IMR-90 (cell line): ENCODE results near the gene LEO1. TPM values are rescaled to one million over a fixed set of nuclear protein-coding genes. Genes with fewer than 3 reads are reported as not detected.

Source experiments
- ATAC-seq: fragments of 200-7000 bp; cut with Tn5 transposase; 2 replicates; pipeline ENCODE4 v1.9.1; 2020; ENCODE audit warnings: low read depth, mild to moderate bottlenecking, moderate library complexity
- BruUV-seq: library from RNA; stranded (reverse); fragments of 400-500 nt; replicated peaks from 2 replicates; lab custom pipeline; 2021; lab: Mats Ljungman, UMichigan
- CTCF ChIA-PET: fragments of 300-600 bp; formaldehyde crosslinking; extraction: SDS; loops from one replicate; lab custom pipeline; 2021; ENCODE audit warnings: antibody characterized with exemption; lab: Yijun Ruan, JAX
- POLR2A ChIA-PET: fragments of 300-600 bp; sonication (Branson Sonifier 250); formaldehyde crosslinking; loops from one replicate; lab custom pipeline; 2022; ENCODE audit warnings: antibody characterized with exemption; ENCODE audit not compliant: unreplicated experiment; lab: Charles Lee
- DNase-seq: peaks from one replicate; pipeline ENCODE4 v3.0.0; 2013
- H2AFZ ChIP-seq: replicated peaks from 2 replicates; pipeline ENCODE3; 2013; ENCODE audit warnings: low read length, mild to moderate bottlenecking; ENCODE audit not compliant: poor library complexity
- H2AK5ac ChIP-seq: 2 replicates; pipeline ENCODE4 v1.6.1; 2013; ENCODE audit warnings: low read depth, low read length, inconsistent platforms
- H2AK9ac ChIP-seq: replicated peaks from 2 replicates; pipeline ENCODE3; 2013; ENCODE audit warnings: mild to moderate bottlenecking, low read depth, low read length, moderate library complexity; ENCODE audit not compliant: poor library complexity
- H2BK120ac ChIP-seq: 2 replicates; pipeline ENCODE4 v1.6.1; 2013; ENCODE audit warnings: low read depth, low read length, inconsistent platforms
- H2BK15ac ChIP-seq: 3 replicates; pipeline ENCODE4 v1.6.1; 2013; ENCODE audit warnings: low read depth, low read length, inconsistent platforms
- H2BK20ac ChIP-seq: 2 replicates; pipeline ENCODE4 v1.6.1; 2013; ENCODE audit warnings: low read depth, mild to moderate bottlenecking, inconsistent platforms, low read length, moderate library complexity
- H2BK5ac ChIP-seq: 2 replicates; pipeline ENCODE4 v1.6.1; 2013; ENCODE audit warnings: mild to moderate bottlenecking, low read depth, low read length, inconsistent platforms; ENCODE audit not compliant: poor library complexity, severe bottlenecking
- H3K14ac ChIP-seq: replicated peaks from 2 replicates; pipeline ENCODE4 v1.6.1; 2013; ENCODE audit warnings: low read depth, low read length, inconsistent platforms
- H3K18ac ChIP-seq: 2 replicates; pipeline ENCODE4 v1.6.1; 2013; ENCODE audit warnings: low read depth, low read length, control low read depth
- H3K23ac ChIP-seq: 2 replicates; pipeline ENCODE4 v1.6.1; 2013; ENCODE audit warnings: low read depth, low read length, inconsistent platforms
- H3K27ac ChIP-seq: 2 replicates; pipeline ENCODE4 v1.5.1; 2013; ENCODE audit warnings: mild to moderate bottlenecking, control low read depth, low read length; ENCODE audit not compliant: insufficient read depth
- H3K27me3 ChIP-seq: 2 replicates; pipeline ENCODE4 v1.6.1; 2013; ENCODE audit warnings: low read length; ENCODE audit not compliant: control insufficient read depth, insufficient read depth
- H3K36me3 ChIP-seq: 2 replicates; pipeline ENCODE4 v1.6.1; 2013; ENCODE audit warnings: low read length, mixed read lengths; ENCODE audit not compliant: control insufficient read depth, insufficient read depth
- H3K4ac ChIP-seq: 2 replicates; pipeline ENCODE4 v1.6.1; 2013; ENCODE audit warnings: low read depth, low read length, inconsistent platforms
- H3K4me1 ChIP-seq: 2 replicates; pipeline ENCODE4 v1.6.1; 2013; ENCODE audit warnings: low read length, mixed read lengths; ENCODE audit not compliant: control insufficient read depth, insufficient read depth
- H3K4me2 ChIP-seq: 2 replicates; pipeline ENCODE4 v1.6.1; 2013; ENCODE audit warnings: low read depth, mild to moderate bottlenecking, control low read depth, low read length, moderate library complexity
- H3K4me3 ChIP-seq: 2 replicates; pipeline ENCODE4 v1.5.1; 2013; ENCODE audit warnings: low read depth, mild to moderate bottlenecking, control low read depth, low read length, moderate library complexity; ENCODE audit not compliant: insufficient read depth
- H3K56ac ChIP-seq: 2 replicates; pipeline ENCODE4 v1.6.1; 2013; ENCODE audit warnings: low read length, inconsistent platforms; ENCODE audit not compliant: insufficient read depth; ENCODE audit errors: extremely low read depth
- H3K79me1 ChIP-seq, 2 experiments: 2 replicates each; pipeline ENCODE4 v1.6.1; 2013; ENCODE audit warnings: low read length in 2 of 2, inconsistent platforms in 1 of 2, low read depth in 1 of 2
- H3K9ac ChIP-seq: 2 replicates; pipeline ENCODE4 v1.6.1; 2013; ENCODE audit warnings: low read depth, low read length, control low read depth
- H3K9me1 ChIP-seq: 2 replicates; pipeline ENCODE4 v1.6.1; 2013; ENCODE audit warnings: low read length, inconsistent platforms; ENCODE audit not compliant: insufficient read depth
- H3K9me3 ChIP-seq: 2 replicates; pipeline ENCODE4 v1.6.1; 2013; ENCODE audit warnings: low read length; ENCODE audit not compliant: control insufficient read depth, insufficient read depth
- H4K20me1 ChIP-seq: 2 replicates; pipeline ENCODE4 v1.6.1; 2013; ENCODE audit warnings: low read length, inconsistent platforms; ENCODE audit not compliant: insufficient read depth
- H4K5ac ChIP-seq: 2 replicates; pipeline ENCODE4 v1.6.1; 2013; ENCODE audit warnings: mild to moderate bottlenecking, low read depth, low read length, control low read depth
- H4K8ac ChIP-seq, 2 experiments: 2 replicates each; pipeline ENCODE4 v1.6.1; 2013; ENCODE audit warnings: low read depth in 2 of 2, low read length in 2 of 2, control low read depth in 1 of 2, inconsistent platforms in 1 of 2
- H4K91ac ChIP-seq: 2 replicates; pipeline ENCODE4 v1.6.1; 2013; ENCODE audit warnings: low read depth, low read length, inconsistent platforms; ENCODE audit not compliant: insufficient read depth
- CEBPB ChIP-seq: IDR thresholded peaks from 2 replicates; pipeline ENCODE4 v1.6.1; 2012; ENCODE audit warnings: low read depth, low read length, improper control_type of control experiment
- ELK1 ChIP-seq: fragments of 150-350 bp; IDR thresholded peaks from 2 replicates; pipeline ENCODE4 v1.6.1; 2016; ENCODE audit warnings: low read depth, mild to moderate bottlenecking, low read length, moderate library complexity, borderline replicate concordance
- FOS ChIP-seq: fragments of 150-350 bp; IDR thresholded peaks from 2 replicates; pipeline ENCODE4 v1.6.1; 2016; ENCODE audit warnings: low read depth, low read length
- MAZ ChIP-seq: IDR thresholded peaks from 2 replicates; pipeline ENCODE4 v1.6.1; 2012; ENCODE audit warnings: low read depth, mild to moderate bottlenecking, low read length, improper control_type of control experiment, moderate library complexity, borderline replicate concordance
- MXI1 ChIP-seq: IDR thresholded peaks from 2 replicates; pipeline ENCODE4 v1.6.1; 2012; ENCODE audit warnings: low read depth, mild to moderate bottlenecking, low read length, moderate library complexity, borderline replicate concordance
- RAD21 ChIP-seq: IDR thresholded peaks from 2 replicates; pipeline ENCODE4 v1.6.1; 2012; ENCODE audit warnings: low read length, improper control_type of control experiment
- RCOR1 ChIP-seq: IDR thresholded peaks from 2 replicates; pipeline ENCODE4 v1.6.1; 2012; ENCODE audit warnings: mild to moderate bottlenecking, low read length, improper control_type of control experiment; ENCODE audit not compliant: insufficient replicate concordance
- USF2 ChIP-seq: fragments of 150-350 bp; IDR thresholded peaks from 2 replicates; pipeline ENCODE4 v1.6.1; 2017; ENCODE audit warnings: mild to moderate bottlenecking, antibody characterized with exemption, low read length, low read depth
- WGBS, 2 experiments: methylation state at CpG; one replicate each; pipeline versions ENCODE4 v1.1.5 to v1.1.7; 2013; ENCODE audit warnings: missing lambda C conversion rate in 2 of 2; ENCODE audit not compliant: insufficient read length in 1 of 2; ENCODE audit errors: extremely low coverage in 2 of 2; 5-methylcytosine and 5-hydroxymethylcytosine counted together
- dilution Hi-C: fragments of 300-500 bp; cut with HindIII; formaldehyde crosslinking; loops from one replicate; pipeline ENCODE4 v1.14.3; 2018; ENCODE audit warnings: low sequenced_read_pairs; ENCODE audit not compliant: unreplicated experiment
- in situ Hi-C: fragments of 300-500 bp; cut with MboI; formaldehyde crosslinking; loops from 3 replicates; pipeline ENCODE4 v1.14.3; 2019; ENCODE audit warnings: low sequenced_read_pairs, inconsistent platforms, mixed read lengths
- intact Hi-C: fragments of 100-400 bp; cut with micrococcal nuclease; formaldehyde crosslinking; loops from 2 replicates; pipeline ENCODE4 v1.10.0; 2022
- polyA plus RNA-seq, 3 experiments: library from polyadenylated mRNA; depleted of rRNA; stranded (reverse); fragments of >200 nt; gene quantifications; 2 replicates each; pipeline ENCODE4 v1.2.3, GENCODE V29; 2012; ENCODE audit warnings: low replicate concordance in 1 of 3
- total RNA-seq: library from RNA; depleted of rRNA; stranded (reverse); fragments of >200 nt; gene quantifications from 2 replicates; pipeline ENCODE4 v1.2.3, GENCODE V29; 2012

Gene LEO1
- total and polyA plus RNA-seq, 2 of the 4 experiments (the other 2 are of a cell fraction), result 9.0 to 11.5 TPM

GRCh38 chr15:51908316-51908715 is 63.3 kb downstream of the LEO1 start:
- Histone ChIP-seq H3K14ac (no peak overlapping the region), H3K56ac (no peak overlapping the region), H2BK20ac (no peak overlapping the region), H2BK15ac (no peak overlapping the region), H3K23ac (no peak overlapping the region), H4K91ac (no peak overlapping the region), H2BK5ac (no peak overlapping the region), H3K4ac (no peak overlapping the region), H3K4me2 (no peak overlapping the region), H3K4me1 (peaks cover 12% of the 10 kb centered on the region), H3K36me3 (peaks cover 12% of the 10 kb centered on the region), H2AK5ac (no peak overlapping the region), H2BK120ac (no peak overlapping the region), H3K27ac (no peak overlapping the region), H4K5ac (no peak overlapping the region), H4K20me1 (peaks cover 18% of the 10 kb centered on the region), H3K9me1 (peaks cover 11% of the 10 kb centered on the region), H4K8ac (no peak overlapping the region), H3K9me3 (no peaks in the 10 kb centered on the region), H2AFZ (no peak overlapping the region), H3K27me3 (no peaks in the 10 kb centered on the region), H2AK9ac (no peak overlapping the region), H3K79me1 (peaks cover 4 to 37% of the 10 kb centered on the region in 2 experiments), H3K4me3 (no peak overlapping the region), H3K9ac (no peak overlapping the region), H3K18ac (no peak overlapping the region)
- POLR2A ChIA-PET, result no interaction called here
- dilution Hi-C loops (no loop called here), in situ Hi-C loops (loop anchor here (25.0 kb wide), 1 partner anchor 271 kb away; no protein-coding TSS in a partner anchor), intact Hi-C loops (no loop called here)
- no CpG with 5 or more reads among the region's 1 CpG for WGBS, 2 experiments
- ATAC-seq (peak; percentile 53), DNase-seq (peak; percentile 59)
- TF ChIP-seq FOS (no peak), RCOR1 (no peak), ELK1 (no peak), USF2 (no peak), RAD21 (no peak), MAZ (no peak), MXI1 (no peak), CEBPB (no peak)
- BruUV-seq, result no TSS peak
- CTCF ChIA-PET, result no interaction called here
